Measurements from ENCODE around the gene MAP2. TPM values are rescaled to one million over a fixed set of nuclear protein-coding genes. Genes with fewer than 3 reads are reported as not detected.

Gene MAP2
- polyA plus RNA-seq, 1 donor (not counting 4 experiments of a cell fraction or from before 2014, with no cell fraction given), result 16.2 TPM

DNA sequence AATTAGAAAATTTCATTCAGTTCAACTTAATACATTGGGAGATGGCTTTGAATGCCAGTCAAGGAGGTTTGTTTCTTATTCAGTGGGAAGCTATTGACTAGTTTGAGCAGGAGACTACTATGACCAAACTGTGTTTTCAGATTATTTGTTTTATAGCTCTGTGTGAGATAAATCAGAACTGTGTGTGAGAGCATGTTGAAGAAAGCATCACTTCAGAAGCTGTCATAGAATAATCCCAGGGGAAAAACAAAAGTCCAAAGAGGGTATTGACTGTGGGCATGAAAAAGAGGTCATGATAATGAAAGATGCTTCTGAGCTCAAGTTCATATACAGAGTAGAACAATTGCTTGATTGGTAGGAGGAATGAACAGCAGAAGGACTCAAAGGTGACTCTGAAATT lies 160.6 kb downstream of the MAP2 start:
- dilution Hi-C loops (cut with MboI; ENCODE audit: extremely low pct_ligation_motif_present, low sequenced_read_pairs), result no loop called here
- FAIRE-seq (no peak), DNase-seq (ENCODE audit: low read depth, low spot score) (no peak)
- H3K9ac ChIP-seq (ENCODE audit: control insufficient read depth, extremely low read depth, insufficient read depth, low read length), result no peak overlapping the region
- no peak overlapping the region for H3K4me3 ChIP-seq (ENCODE audit: control insufficient read depth in 2 of 3, extremely low read depth in 1 of 3, insufficient read depth in 2 of 3, low read depth in 1 of 3, low read length in 3 of 3)
- H3K9me1 ChIP-seq (ENCODE audit: control insufficient read depth, extremely low read depth, insufficient read depth, low read length), result no peaks in the 10 kb centered on the region
- no peak overlapping the region for H2AFZ ChIP-seq (ENCODE audit: control insufficient read depth, low read length)
- no peaks in the 10 kb centered on the region for H3K27me3 ChIP-seq (ENCODE audit: control insufficient read depth, extremely low read depth, insufficient read depth, low read length)
- no peak overlapping the region for H3K4me2 ChIP-seq (ENCODE audit: control insufficient read depth, extremely low read depth, insufficient read depth, low read depth, low read length)
- H3K27ac ChIP-seq (ENCODE audit: control insufficient read depth, insufficient read depth, low read length), result no peak overlapping the region
- H3K36me3 ChIP-seq (ENCODE audit: control insufficient read depth in 2 of 2, extremely low read depth in 1 of 2, insufficient read depth in 2 of 2, low read length in 2 of 2), result no peaks in the 10 kb centered on the region
- TF ChIP-seq EZH2 (IDR thresholded peaks at IDR 0.05; ENCODE audit: low read length), result no peak
- TF ChIP-seq, protein P1, sequence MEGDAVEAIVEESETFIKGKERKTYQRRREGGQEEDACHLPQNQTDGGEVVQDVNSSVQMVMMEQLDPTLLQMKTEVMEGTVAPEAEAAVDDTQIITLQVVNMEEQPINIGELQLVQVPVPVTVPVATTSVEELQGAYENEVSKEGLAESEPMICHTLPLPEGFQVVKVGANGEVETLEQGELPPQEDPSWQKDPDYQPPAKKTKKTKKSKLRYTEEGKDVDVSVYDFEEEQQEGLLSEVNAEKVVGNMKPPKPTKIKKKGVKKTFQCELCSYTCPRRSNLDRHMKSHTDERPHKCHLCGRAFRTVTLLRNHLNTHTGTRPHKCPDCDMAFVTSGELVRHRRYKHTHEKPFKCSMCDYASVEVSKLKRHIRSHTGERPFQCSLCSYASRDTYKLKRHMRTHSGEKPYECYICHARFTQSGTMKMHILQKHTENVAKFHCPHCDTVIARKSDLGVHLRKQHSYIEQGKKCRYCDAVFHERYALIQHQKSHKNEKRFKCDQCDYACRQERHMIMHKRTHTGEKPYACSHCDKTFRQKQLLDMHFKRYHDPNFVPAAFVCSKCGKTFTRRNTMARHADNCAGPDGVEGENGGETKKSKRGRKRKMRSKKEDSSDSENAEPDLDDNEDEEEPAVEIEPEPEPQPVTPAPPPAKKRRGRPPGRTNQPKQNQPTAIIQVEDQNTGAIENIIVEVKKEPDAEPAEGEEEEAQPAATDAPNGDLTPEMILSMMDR (optimal IDR thresholded peaks at IDR 0.05 in 1 of 3, IDR thresholded peaks at IDR 0.05 in 1 of 3, conservative IDR thresholded peaks at IDR 0.05 in 1 of 3; ENCODE audit: extremely low read depth in 1 of 3, insufficient read depth in 2 of 3, low read length in 3 of 3), result no peak
- H3K9me3 ChIP-seq (ENCODE audit: control insufficient read depth, low read depth, low read length), result no peaks in the 10 kb centered on the region
- H4K20me1 ChIP-seq (ENCODE audit: control insufficient read depth, extremely low read depth, insufficient read depth, low read length), result no peaks in the 10 kb centered on the region
- no peaks in the 10 kb centered on the region for H3K4me1 ChIP-seq (ENCODE audit: control insufficient read depth, extremely low read depth, insufficient read depth, low read length)
- no peaks in the 10 kb centered on the region for H3K79me2 ChIP-seq (ENCODE audit: control insufficient read depth, insufficient read depth, low read length)

DNA sequence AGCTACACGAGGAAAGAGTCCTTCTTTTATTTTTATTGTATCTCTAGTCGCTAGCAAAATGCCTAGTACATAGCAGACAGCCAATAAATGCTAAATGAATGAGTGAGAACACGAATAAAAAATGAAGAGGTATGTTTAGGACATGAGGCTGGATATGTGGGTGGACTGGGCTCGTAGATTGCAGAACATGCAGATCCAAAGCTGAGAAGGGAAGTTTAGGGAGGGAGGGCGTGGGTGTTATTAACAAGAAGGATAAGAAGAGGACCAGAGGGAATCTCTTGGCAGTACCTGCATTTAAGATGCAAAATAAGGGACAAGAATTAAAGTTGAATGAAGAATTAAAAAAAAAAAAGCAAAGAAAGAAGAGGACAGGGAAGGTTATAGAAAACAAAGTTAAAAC lies 161.1 kb downstream of the MAP2 start:
- dilution Hi-C loops (cut with MboI; ENCODE audit: extremely low pct_ligation_motif_present, low sequenced_read_pairs), result no loop called here
- Histone ChIP-seq H3K4me1 (ENCODE audit: control insufficient read depth, extremely low read depth, insufficient read depth, low read length) (no peaks in the 10 kb centered on the region), H3K9ac (ENCODE audit: control insufficient read depth, extremely low read depth, insufficient read depth, low read length) (no peak overlapping the region), H3K4me2 (ENCODE audit: control insufficient read depth, extremely low read depth, insufficient read depth, low read depth, low read length) (no peak overlapping the region), H3K4me3 (ENCODE audit: control insufficient read depth in 2 of 3, extremely low read depth in 1 of 3, insufficient read depth in 2 of 3, low read depth in 1 of 3, low read length in 3 of 3) (no peak overlapping the region), H3K27me3 (ENCODE audit: control insufficient read depth, extremely low read depth, insufficient read depth, low read length) (no peaks in the 10 kb centered on the region), H3K9me1 (ENCODE audit: control insufficient read depth, extremely low read depth, insufficient read depth, low read length) (no peaks in the 10 kb centered on the region), H3K9me3 (ENCODE audit: control insufficient read depth, low read depth, low read length) (no peaks in the 10 kb centered on the region), H2AFZ (ENCODE audit: control insufficient read depth, low read length) (no peak overlapping the region), H3K36me3 (ENCODE audit: control insufficient read depth in 2 of 2, extremely low read depth in 1 of 2, insufficient read depth in 2 of 2, low read length in 2 of 2) (no peaks in the 10 kb centered on the region), H3K27ac (ENCODE audit: control insufficient read depth, insufficient read depth, low read length) (no peak overlapping the region), H4K20me1 (ENCODE audit: control insufficient read depth, extremely low read depth, insufficient read depth, low read length) (no peaks in the 10 kb centered on the region), H3K79me2 (ENCODE audit: control insufficient read depth, insufficient read depth, low read length) (no peaks in the 10 kb centered on the region)
- FAIRE-seq, result no peak
- TF ChIP-seq, protein P1 (optimal IDR thresholded peaks at IDR 0.05 in 1 of 3, IDR thresholded peaks at IDR 0.05 in 1 of 3, conservative IDR thresholded peaks at IDR 0.05 in 1 of 3; ENCODE audit: extremely low read depth in 1 of 3, insufficient read depth in 2 of 3, low read length in 3 of 3), result no peak
- no peak for TF ChIP-seq EZH2 (IDR thresholded peaks at IDR 0.05; ENCODE audit: low read length)
- no peak for DNase-seq (ENCODE audit: low read depth, low spot score)
